Karpas-422 (cell line): ENCODE results near the gene FRAS1. TPM values are rescaled to one million over a fixed set of nuclear protein-coding genes. Genes with fewer than 3 reads are reported as not detected.
"Not testable (repeated sequence)": the region's sequence is repeated elsewhere in the genome, so short reads cannot be mapped to it uniquely, and the experiment has no call there.

Source experiments
- DNase-seq: peaks from one replicate; pipeline ENCODE4 v3.0.0-alpha.2; 2015
- H2AFZ ChIP-seq: fragments of 200-600 bp; sonication (generic); 2 replicates; pipeline ENCODE4 v1.6.1; 2014; ENCODE audit warnings: antibody characterized with exemption, low read length, mixed read lengths
- H3K27ac ChIP-seq: fragments of 200-600 bp; sonication (generic); 2 replicates; pipeline ENCODE4 v1.5.1; 2014; ENCODE audit warnings: mild to moderate bottlenecking, low read length, moderate library complexity
- H3K27me3 ChIP-seq: fragments of 200-600 bp; sonication (generic); 2 replicates; pipeline ENCODE4 v1.6.1; 2014; ENCODE audit warnings: low read length, mixed read lengths
- H3K36me3 ChIP-seq: fragments of 200-600 bp; sonication (generic); 2 replicates; pipeline ENCODE4 v1.6.1; 2014; ENCODE audit warnings: low read length, mixed read lengths; ENCODE audit not compliant: insufficient read depth
- H3K4me1 ChIP-seq: fragments of 200-600 bp; sonication (generic); 2 replicates; pipeline ENCODE4 v1.6.1; 2014; ENCODE audit warnings: mild to moderate bottlenecking, low read length, mixed read lengths
- H3K4me2 ChIP-seq: fragments of 200-600 bp; sonication (generic); 2 replicates; pipeline ENCODE4 v1.6.1; 2014; ENCODE audit warnings: low read length, low read depth, mild to moderate bottlenecking; ENCODE audit not compliant: poor library complexity, severe bottlenecking
- H3K4me3 ChIP-seq: fragments of 200-600 bp; sonication (generic); 2 replicates; pipeline ENCODE4 v1.5.1; 2014; ENCODE audit warnings: mild to moderate bottlenecking, antibody characterized with exemption, low read length, mixed read lengths
- H3K79me2 ChIP-seq: fragments of 200-600 bp; sonication (generic); 2 replicates; pipeline ENCODE4 v1.6.1; 2014; ENCODE audit warnings: mild to moderate bottlenecking, low read length, mixed read lengths
- H3K9ac ChIP-seq: fragments of 200-600 bp; sonication (generic); 2 replicates; pipeline ENCODE4 v1.6.0; 2014; ENCODE audit warnings: low read length
- H3K9me2 ChIP-seq: fragments of 200-600 bp; sonication (generic), shearing (Covaris generic); replicated peaks from 2 replicates; pipeline ENCODE4 v1.6.0; 2014; ENCODE audit warnings: mild to moderate bottlenecking, low read length, moderate library complexity; ENCODE audit not compliant: insufficient read depth
- H3K9me3 ChIP-seq: fragments of 300-700, 200-600 bp; sonication (generic); 2 replicates; pipeline ENCODE4 v1.6.1; 2014; ENCODE audit warnings: low read length, mixed read lengths
- H4K20me1 ChIP-seq: fragments of 200-600 bp; sonication (generic); 2 replicates; pipeline ENCODE4 v1.6.1; 2014; ENCODE audit warnings: mild to moderate bottlenecking, antibody characterized with exemption, low read length, low read depth; ENCODE audit not compliant: insufficient read depth
- total RNA-seq: library from RNA; depleted of rRNA; stranded (reverse); fragments of >200 nt; shearing (Covaris generic); gene quantifications from 2 replicates; pipeline ENCODE4 v1.2.3, GENCODE V29; 2014; ENCODE audit warnings: low replicate concordance

FRAS1 gene
- total RNA-seq, 1 experiment from 2014 or later, result not detected

- no peak for DNase-seq
- H3K9me2 ChIP-seq, result no peaks in the 10 kb centered on the region
- H3K4me3 ChIP-seq, result no peak overlapping the region
- no peaks in the 10 kb centered on the region for H3K9me3 ChIP-seq
- H3K9ac ChIP-seq, result no peak overlapping the region
- H3K36me3 ChIP-seq, result no peaks in the 10 kb centered on the region
- H3K27ac ChIP-seq, result no peak overlapping the region
- no peaks in the 10 kb centered on the region for H3K27me3 ChIP-seq
- H2AFZ ChIP-seq, result no peak overlapping the region
- H3K4me2 ChIP-seq, result no peak overlapping the region
- H3K79me2 ChIP-seq, result no peaks in the 10 kb centered on the region
- H3K4me1 ChIP-seq, result no peaks in the 10 kb centered on the region
- H4K20me1 ChIP-seq, result no peaks in the 10 kb centered on the region
Measured at GRCh38 chr4:78099058-78099457, 41.9 kb downstream of the FRAS1 start.

- no peak overlapping the region for H3K27ac ChIP-seq
- no peaks in the 10 kb centered on the region for H3K9me2 ChIP-seq
- H3K27me3 ChIP-seq, result no peaks in the 10 kb centered on the region
- H3K79me2 ChIP-seq, result no peaks in the 10 kb centered on the region
- H3K4me2 ChIP-seq, result no peak overlapping the region
- no peak for DNase-seq
- H2AFZ ChIP-seq, result no peak overlapping the region
- no peaks in the 10 kb centered on the region for H3K4me1 ChIP-seq
- no peak overlapping the region for H3K4me3 ChIP-seq
- no peaks in the 10 kb centered on the region for H4K20me1 ChIP-seq
- no peaks in the 10 kb centered on the region for H3K36me3 ChIP-seq
- no peaks in the 10 kb centered on the region for H3K9me3 ChIP-seq
- H3K9ac ChIP-seq, result no peak overlapping the region
Measured at GRCh38 chr4:78100060-78100459, 42.9 kb downstream of the FRAS1 start.

- no peak overlapping the region for H3K4me3 ChIP-seq
- no peak for DNase-seq
- H3K9me2 ChIP-seq, result no peaks in the 10 kb centered on the region
- no peaks in the 10 kb centered on the region for H3K79me2 ChIP-seq
- no peak overlapping the region for H2AFZ ChIP-seq
- H3K27ac ChIP-seq, result no peak overlapping the region
- H3K27me3 ChIP-seq, result no peaks in the 10 kb centered on the region
- no peaks in the 10 kb centered on the region for H4K20me1 ChIP-seq
- H3K4me1 ChIP-seq, result no peaks in the 10 kb centered on the region
- H3K9me3 ChIP-seq, result no peaks in the 10 kb centered on the region
- no peaks in the 10 kb centered on the region for H3K36me3 ChIP-seq
- no peak overlapping the region for H3K9ac ChIP-seq
- no peak overlapping the region for H3K4me2 ChIP-seq
Measured at GRCh38 chr4:78119698-78120097, 62.6 kb downstream of the FRAS1 start.

- no peak overlapping the region for H3K9ac ChIP-seq
- H3K9me2 ChIP-seq, result no peaks in the 10 kb centered on the region
- DNase-seq, result no peak
- H3K4me2 ChIP-seq, result no peak overlapping the region
- no peaks in the 10 kb centered on the region for H3K79me2 ChIP-seq
- no peaks in the 10 kb centered on the region for H3K36me3 ChIP-seq
- H2AFZ ChIP-seq, result no peak overlapping the region
- no peaks in the 10 kb centered on the region for H3K27me3 ChIP-seq
- H4K20me1 ChIP-seq, result no peaks in the 10 kb centered on the region
- H3K4me3 ChIP-seq, result no peak overlapping the region
- no peaks in the 10 kb centered on the region for H3K4me1 ChIP-seq
- H3K27ac ChIP-seq, result no peak overlapping the region
- H3K9me3 ChIP-seq, result no peaks in the 10 kb centered on the region
Measured at GRCh38 chr4:78120144-78120880, 63.2 kb downstream of the FRAS1 start.

GRCh38 chr4:78121338-78121904, 64.3 kb downstream of the FRAS1 start:
- Histone ChIP-seq H3K4me2 (no peak overlapping the region), H3K9me2 (no peaks in the 10 kb centered on the region), H4K20me1 (no peaks in the 10 kb centered on the region), H3K9ac (no peak overlapping the region), H3K27ac (no peak overlapping the region), H3K36me3 (no peaks in the 10 kb centered on the region), H3K4me1 (no peaks in the 10 kb centered on the region), H2AFZ (no peak overlapping the region), H3K79me2 (no peaks in the 10 kb centered on the region), H3K27me3 (no peaks in the 10 kb centered on the region), H3K9me3 (no peaks in the 10 kb centered on the region), H3K4me3 (no peak overlapping the region)
- DNase-seq, result no peak

GRCh38 chr4:78125834-78126331, 68.8 kb downstream of the FRAS1 start:
- H3K27me3 ChIP-seq, H3K27ac ChIP-seq, H4K20me1 ChIP-seq, H3K4me2 ChIP-seq, H3K79me2 ChIP-seq, H3K36me3 ChIP-seq, H3K9me3 ChIP-seq, H3K9me2 ChIP-seq, H3K4me1 ChIP-seq, H2AFZ ChIP-seq, DNase-seq, H3K9ac ChIP-seq, H3K4me3 ChIP-seq: not testable (repeated sequence)

- H3K9me2 ChIP-seq, result no peaks in the 10 kb centered on the region
Measured at GRCh38 chr4:78129383-78130108, 72.4 kb downstream of the FRAS1 start.

GRCh38 chr4:78131403-78131802, 74.3 kb downstream of the FRAS1 start:
- H3K4me2 ChIP-seq, result no peak overlapping the region
- no peaks in the 10 kb centered on the region for H3K27me3 ChIP-seq
- no peaks in the 10 kb centered on the region for H3K9me3 ChIP-seq
- no peak overlapping the region for H3K4me3 ChIP-seq
- no peak overlapping the region for H3K27ac ChIP-seq
- no peak for DNase-seq
- no peaks in the 10 kb centered on the region for H3K79me2 ChIP-seq
- no peaks in the 10 kb centered on the region for H3K9me2 ChIP-seq
- H3K9ac ChIP-seq, result no peak overlapping the region
- no peak overlapping the region for H2AFZ ChIP-seq
- H3K4me1 ChIP-seq, result no peaks in the 10 kb centered on the region
- H3K36me3 ChIP-seq, result no peaks in the 10 kb centered on the region
- H4K20me1 ChIP-seq, result no peaks in the 10 kb centered on the region

More at GRCh38 chr4:78129383-78130108, 72.4 kb downstream of the FRAS1 start:
- H4K20me1 ChIP-seq, result no peaks in the 10 kb centered on the region
- H2AFZ ChIP-seq, result no peak overlapping the region
- no peaks in the 10 kb centered on the region for H3K4me1 ChIP-seq
- no peak overlapping the region for H3K4me3 ChIP-seq
- no peaks in the 10 kb centered on the region for H3K79me2 ChIP-seq
- H3K9ac ChIP-seq, result no peak overlapping the region
- H3K36me3 ChIP-seq, result no peaks in the 10 kb centered on the region
- H3K27ac ChIP-seq, result no peak overlapping the region
- no peaks in the 10 kb centered on the region for H3K9me3 ChIP-seq
- no peak overlapping the region for H3K4me2 ChIP-seq
- DNase-seq, result no peak
- no peaks in the 10 kb centered on the region for H3K27me3 ChIP-seq
